ENCODE results near the gene LRRC25.

GRCh38 chr19:18445262-18445948 is 48.0 kb upstream of the LRRC25 start:
- no peak for TF ChIP-seq POLR2A (IDR thresholded peaks at IDR 0.05; ENCODE audit: low read depth, low read length)
- no peak for TF ChIP-seq EZH2 (IDR thresholded peaks at IDR 0.05; ENCODE audit: borderline replicate concordance, control insufficient read depth, low read depth, low read length)
- TF ChIP-seq CTCF (IDR thresholded peaks at IDR 0.05 in 2 of 3, conservative IDR thresholded peaks at IDR 0.05 in 1 of 3; ENCODE audit: control insufficient read depth in 2 of 3, extremely low read depth in 1 of 3, insufficient read depth in 1 of 3, low read depth in 3 of 3, low read length in 3 of 3): no peak
- no peak for TF ChIP-seq HDAC6 (IDR thresholded peaks at IDR 0.05; ENCODE audit: unreplicated experiment)
- TF ChIP-seq ZNF274 (IDR thresholded peaks at IDR 0.05; ENCODE audit: insufficient read depth, insufficient read length): no peak
- no peak for TF ChIP-seq RFX5 (IDR thresholded peaks at IDR 0.05; ENCODE audit: low read depth, low read length)
- TF ChIP-seq TAF1 (IDR thresholded peaks at IDR 0.05; ENCODE audit: borderline replicate concordance, low read depth, low read length): no peak
- no peak for TF ChIP-seq NFIC (IDR thresholded peaks at IDR 0.05; ENCODE audit: low read depth, low read length)
- no peak for TF ChIP-seq CEBPB (IDR thresholded peaks at IDR 0.05; ENCODE audit: borderline replicate concordance in 1 of 2, low read depth in 2 of 2, low read length in 2 of 2)
- no peak for TF ChIP-seq NRF1 (conservative IDR thresholded peaks at IDR 0.05; ENCODE audit: low read depth, low read length)
- no peak for TF ChIP-seq REST (IDR thresholded peaks at IDR 0.05; ENCODE audit: low read depth, low read length)
- TF ChIP-seq NFXL1 (IDR thresholded peaks at IDR 0.05; ENCODE audit: borderline replicate concordance): no peak
